Neutrophil (primary cell): ENCODE data around the gene ZNF488.

Experiments used
- H3K27ac ChIP-seq: fragments of 200-600 bp; sonication (generic); 2 replicates; pipeline ENCODE4 v1.5.1; 2016; ENCODE audit warnings: mild to moderate bottlenecking, moderate library complexity
- H3K27me3 ChIP-seq: fragments of 200-600 bp; sonication (generic); 2 replicates; pipeline ENCODE4 v1.6.0; 2016; ENCODE audit warnings: mild to moderate bottlenecking
- H3K36me3 ChIP-seq: fragments of 200-600 bp; sonication (generic); 2 replicates; pipeline ENCODE4 v1.5.1; 2017
- H3K4me1 ChIP-seq, 2 experiments: fragments of 200-600 bp in 1 of 2; sonication (generic) in 1 of 2; 1 replicate in 1 of 2; 2 replicates in 1 of 2; pipeline versions ENCODE4 v1.5.1 to v1.6.1; 2013 to 2016; ENCODE audit warnings: low read depth in 1 of 2, low read length in 1 of 2, mild to moderate bottlenecking in 1 of 2, moderate library complexity in 1 of 2; ENCODE audit not compliant: control insufficient read depth in 1 of 2, insufficient read depth in 1 of 2
- H3K4me3 ChIP-seq, 2 experiments: fragments of 200-600 bp in 1 of 2; sonication (generic) in 1 of 2; 1 replicate in 1 of 2; 2 replicates in 1 of 2; pipeline ENCODE4 v1.5.1; 2013 to 2016; ENCODE audit warnings: low read depth in 1 of 2, low read length in 1 of 2, mild to moderate bottlenecking in 1 of 2, moderate library complexity in 1 of 2
- H3K9me3 ChIP-seq: fragments of 200-600 bp; sonication (generic); 2 replicates; pipeline ENCODE4 v1.5.1; 2016
- TF ChIP-seq, protein P1 (sequence below): fragments of 200-600 bp; sonication (generic); IDR thresholded peaks from 2 replicates; pipeline ENCODE4 v1.5.1; 2016; ENCODE audit warnings: antibody characterized with exemption

Gene ZNF488

DNA sequence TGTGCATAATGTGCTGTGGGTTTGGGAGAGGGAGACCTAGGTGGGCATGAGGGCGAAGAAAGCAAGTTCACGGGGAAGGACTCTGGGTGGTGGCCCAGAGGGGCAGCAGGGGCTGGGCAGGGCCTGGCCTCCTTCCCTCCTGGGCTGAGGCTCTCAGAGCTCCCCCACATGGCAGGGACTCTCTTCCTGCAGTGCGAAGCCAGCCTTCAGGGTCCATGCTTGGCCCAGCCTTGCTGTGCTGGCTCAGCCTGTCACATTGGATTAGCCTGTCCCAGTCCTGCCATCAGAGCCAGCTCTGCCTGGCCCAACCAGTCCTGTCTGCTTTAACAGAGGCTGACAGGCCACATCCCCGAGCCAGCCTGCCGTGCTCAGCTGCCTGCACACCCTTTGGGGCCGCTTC is 20.4 kb upstream of the ZNF488 start:
- Histone ChIP-seq H3K9me3 (no peaks in the 10 kb centered on the region), H3K36me3 (no peaks in the 10 kb centered on the region), H3K4me3 (no peak overlapping the region), H3K27ac (no peak overlapping the region), H3K4me1 (peaks cover 8% of the 10 kb centered on the region in 2 experiments), H3K27me3 (peaks cover 6% of the 10 kb centered on the region)
- TF ChIP-seq, protein P1, sequence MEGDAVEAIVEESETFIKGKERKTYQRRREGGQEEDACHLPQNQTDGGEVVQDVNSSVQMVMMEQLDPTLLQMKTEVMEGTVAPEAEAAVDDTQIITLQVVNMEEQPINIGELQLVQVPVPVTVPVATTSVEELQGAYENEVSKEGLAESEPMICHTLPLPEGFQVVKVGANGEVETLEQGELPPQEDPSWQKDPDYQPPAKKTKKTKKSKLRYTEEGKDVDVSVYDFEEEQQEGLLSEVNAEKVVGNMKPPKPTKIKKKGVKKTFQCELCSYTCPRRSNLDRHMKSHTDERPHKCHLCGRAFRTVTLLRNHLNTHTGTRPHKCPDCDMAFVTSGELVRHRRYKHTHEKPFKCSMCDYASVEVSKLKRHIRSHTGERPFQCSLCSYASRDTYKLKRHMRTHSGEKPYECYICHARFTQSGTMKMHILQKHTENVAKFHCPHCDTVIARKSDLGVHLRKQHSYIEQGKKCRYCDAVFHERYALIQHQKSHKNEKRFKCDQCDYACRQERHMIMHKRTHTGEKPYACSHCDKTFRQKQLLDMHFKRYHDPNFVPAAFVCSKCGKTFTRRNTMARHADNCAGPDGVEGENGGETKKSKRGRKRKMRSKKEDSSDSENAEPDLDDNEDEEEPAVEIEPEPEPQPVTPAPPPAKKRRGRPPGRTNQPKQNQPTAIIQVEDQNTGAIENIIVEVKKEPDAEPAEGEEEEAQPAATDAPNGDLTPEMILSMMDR, result no peak

DNA sequence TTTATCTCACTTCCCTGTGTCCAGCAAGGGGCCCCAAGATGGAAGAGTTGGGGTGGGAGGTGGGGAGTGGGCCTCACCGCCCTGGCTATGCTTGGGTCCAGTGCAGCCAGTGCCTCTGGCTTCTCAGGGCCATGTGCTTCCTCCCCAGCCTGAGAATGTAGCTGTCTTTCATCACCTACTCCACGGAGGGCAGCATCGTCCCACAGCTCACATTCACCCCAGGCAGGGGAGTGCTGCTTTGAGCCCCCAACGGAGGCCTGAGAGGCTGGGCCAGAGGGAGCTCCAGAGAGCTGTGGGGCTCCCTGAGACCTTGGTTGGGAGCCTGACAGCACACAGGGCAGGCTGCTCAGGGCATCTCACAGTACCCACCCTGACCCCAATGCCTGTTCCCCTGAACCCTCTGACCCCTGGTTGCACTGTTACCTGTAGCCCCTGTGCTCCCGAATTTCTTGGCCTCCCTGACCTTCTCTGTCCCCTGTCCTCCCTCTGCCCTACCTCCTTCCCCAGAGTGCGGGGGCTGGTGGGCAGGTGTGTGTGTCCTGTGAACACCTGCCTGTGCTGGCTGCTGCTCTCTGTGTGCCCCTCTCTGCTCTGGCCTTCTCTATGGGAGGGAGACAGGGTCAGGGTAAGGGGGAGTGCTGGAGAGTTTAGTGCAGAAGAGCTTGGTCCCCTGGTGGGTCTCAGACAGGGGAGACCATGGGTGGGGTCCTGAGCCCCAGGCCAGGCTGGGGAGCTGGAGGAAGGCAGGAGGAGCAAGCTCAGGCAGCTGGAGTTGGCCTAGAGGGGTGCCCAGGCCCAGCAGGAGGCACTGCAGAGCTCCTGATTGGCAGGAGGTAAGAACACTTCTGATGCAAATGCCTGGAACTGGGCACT is 19.6 kb upstream of the ZNF488 start:
- H3K9me3 ChIP-seq, result no peaks in the 10 kb centered on the region
- H3K27ac ChIP-seq, result no peak overlapping the region
- no peaks in the 10 kb centered on the region for H3K36me3 ChIP-seq
- H3K27me3 ChIP-seq, result peaks cover 6% of the 10 kb centered on the region
- H3K4me1 ChIP-seq, result peaks cover 4 to 5% of the 10 kb centered on the region in 2 experiments
- TF ChIP-seq, protein P1, result no peak
- H3K4me3 ChIP-seq, result no peak overlapping the region

DNA sequence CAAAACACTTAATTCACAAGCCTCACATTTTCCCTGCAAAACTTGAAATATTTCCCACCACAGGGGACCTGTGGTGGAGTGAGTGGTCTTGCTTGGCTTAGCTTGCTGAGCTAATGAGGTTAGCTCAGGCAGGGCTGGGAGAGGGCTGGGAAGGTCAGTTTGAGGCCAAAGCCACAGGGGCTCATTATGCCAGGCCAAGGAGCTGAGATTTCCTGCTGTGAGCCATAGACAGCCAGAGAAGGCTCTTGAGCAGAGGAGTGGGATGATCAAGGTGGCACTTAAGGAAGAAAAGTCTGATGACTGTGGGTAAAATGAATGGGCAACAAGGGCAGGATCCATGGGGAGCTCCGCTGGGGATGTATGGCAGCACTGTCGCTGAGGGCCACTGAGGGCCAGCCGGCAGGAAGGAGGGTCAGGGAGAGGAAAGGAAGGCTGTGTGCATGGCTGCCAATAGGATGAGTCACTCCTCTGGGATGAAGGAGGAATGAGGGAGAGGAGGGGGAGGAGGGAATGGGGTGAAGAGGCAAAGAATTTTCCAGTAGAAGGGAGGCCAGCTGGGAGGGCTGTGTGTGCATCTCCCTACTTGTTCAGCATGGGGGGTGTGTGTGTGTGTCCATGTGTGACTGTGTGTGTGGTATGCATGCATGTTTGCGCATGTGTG is 18.7 kb upstream of the ZNF488 start:
- H3K36me3 ChIP-seq, result no peaks in the 10 kb centered on the region
- H3K4me3 ChIP-seq, result no peak overlapping the region
- no peaks in the 10 kb centered on the region for H3K4me1 ChIP-seq
- TF ChIP-seq, protein P1, result no peak
- H3K27ac ChIP-seq, result no peak overlapping the region
- H3K9me3 ChIP-seq, result no peaks in the 10 kb centered on the region
- H3K27me3 ChIP-seq, result peaks cover 6% of the 10 kb centered on the region

DNA sequence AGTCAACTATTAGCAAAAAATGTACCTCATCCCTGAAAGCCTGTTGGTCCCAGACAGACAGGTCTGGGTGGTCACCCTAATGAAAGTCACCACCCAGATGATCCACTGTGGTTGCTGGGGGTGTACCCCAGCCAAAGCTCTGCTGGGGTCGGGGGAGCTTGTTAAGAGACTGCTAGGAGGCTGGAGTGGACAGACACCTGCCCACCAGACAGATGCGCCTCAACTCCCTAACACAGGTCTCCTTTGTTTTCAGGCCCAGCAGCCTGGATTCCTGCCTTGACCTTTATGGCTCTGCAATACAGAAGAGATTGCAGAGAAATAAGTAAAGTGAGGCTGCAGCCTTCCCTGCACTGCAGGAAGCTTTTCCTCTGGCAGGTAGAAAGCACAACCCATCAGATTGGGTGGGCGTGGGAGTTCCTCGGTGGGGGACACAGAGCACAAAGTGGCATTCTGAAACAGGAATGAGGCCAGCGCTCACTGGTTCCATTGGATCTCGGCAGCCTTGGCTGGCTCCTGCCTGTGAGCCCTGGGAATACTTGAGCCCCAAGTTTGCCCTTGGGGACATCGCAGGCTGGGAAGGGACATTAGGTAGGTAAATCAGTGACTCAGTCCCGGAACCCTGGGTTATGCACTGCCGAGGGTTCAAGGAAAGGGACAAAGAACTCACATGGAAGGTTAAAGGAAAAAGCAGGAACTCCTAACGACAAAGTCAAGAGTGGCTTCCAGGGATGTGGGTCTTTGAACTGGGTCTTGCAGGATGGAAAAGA is 18.0 kb upstream of the ZNF488 start:
- Histone ChIP-seq H3K27ac (no peak overlapping the region), H3K27me3 (peaks cover 6% of the 10 kb centered on the region)
- TF ChIP-seq, protein P1, result no peak

DNA sequence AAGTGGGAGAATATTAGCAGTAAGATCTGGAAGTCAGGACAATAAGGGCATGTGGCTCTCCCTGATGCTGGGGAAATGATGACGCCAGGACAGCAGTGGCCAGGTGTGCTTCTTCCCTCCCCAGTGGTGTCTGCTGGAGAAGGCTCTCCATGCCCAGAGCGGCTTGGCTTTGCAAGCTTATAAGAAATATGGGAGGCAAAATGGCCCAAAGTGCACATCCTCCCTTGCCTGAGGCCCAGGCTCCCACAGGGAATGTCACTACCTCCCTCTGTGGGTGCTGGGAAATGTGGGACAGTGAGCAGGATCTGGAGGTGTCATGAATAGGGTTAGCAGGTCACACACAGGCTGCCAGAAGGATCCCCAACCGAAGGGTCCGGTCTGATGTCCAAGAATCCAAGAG is 17.1 kb upstream of the ZNF488 start:
- TF ChIP-seq, protein P1, result no peak

More for the DNA sequence above, 18.0 kb upstream of the ZNF488 start:
- Histone ChIP-seq H3K4me1 (no peaks in the 10 kb centered on the region), H3K36me3 (no peaks in the 10 kb centered on the region), H3K4me3 (no peak overlapping the region), H3K9me3 (no peaks in the 10 kb centered on the region)

More for the DNA sequence above, 17.1 kb upstream of the ZNF488 start:
- H3K4me3 ChIP-seq, result no peak overlapping the region
- peaks cover 10% of the 10 kb centered on the region for H3K27me3 ChIP-seq
- no peaks in the 10 kb centered on the region for H3K36me3 ChIP-seq
- no peaks in the 10 kb centered on the region for H3K4me1 ChIP-seq
- no peaks in the 10 kb centered on the region for H3K9me3 ChIP-seq
- H3K27ac ChIP-seq, result no peak overlapping the region
